Smooth muscle cell (in vitro differentiated cells): ENCODE results near the gene FCN3. TPM values are rescaled to one million over a fixed set of nuclear protein-coding genes. Genes with fewer than 3 reads are reported as not detected.

Experiments used
- DNase-seq: peaks from one replicate; lab custom pipeline; 2025; ENCODE audit not compliant: unreplicated experiment; lab: John Stamatoyannopoulos, UW
- H2AFZ ChIP-seq: fragments of 200-600 bp; sonication (generic); 2 replicates; pipeline ENCODE4 v1.6.0; 2016; ENCODE audit warnings: antibody characterized with exemption, low read depth, mild to moderate bottlenecking
- H3F3A ChIP-seq: fragments of 200-600 bp; sonication (generic); 2 replicates; pipeline ENCODE4 v1.6.0; 2017; ENCODE audit warnings: antibody characterized with exemption, low read depth
- H3K27ac ChIP-seq: fragments of 200-600 bp; sonication (generic); 2 replicates; pipeline ENCODE4 v1.5.1; 2016; ENCODE audit warnings: low read depth, mild to moderate bottlenecking
- H3K27me3 ChIP-seq: fragments of 200-600 bp; sonication (generic); 2 replicates; pipeline ENCODE4 v1.6.1; 2016; ENCODE audit warnings: low read depth, mild to moderate bottlenecking
- H3K36me3 ChIP-seq: fragments of 200-600 bp; sonication (generic); 2 replicates; pipeline ENCODE4 v1.5.1; 2016; ENCODE audit warnings: low read depth
- H3K4me1 ChIP-seq: fragments of 200-600 bp; sonication (generic); 2 replicates; pipeline ENCODE4 v1.5.1; 2016; ENCODE audit warnings: low read depth
- H3K4me2 ChIP-seq: fragments of 200-600 bp; sonication (generic); 2 replicates; pipeline ENCODE4 v1.6.0; 2016; ENCODE audit warnings: mild to moderate bottlenecking
- H3K4me3 ChIP-seq: fragments of 200-600 bp; sonication (generic); 2 replicates; pipeline ENCODE4 v1.5.1; 2016; ENCODE audit warnings: mild to moderate bottlenecking
- H3K79me2 ChIP-seq: fragments of 200-600 bp; sonication (generic); 2 replicates; pipeline ENCODE4 v1.6.0; 2016; ENCODE audit warnings: low read depth, mild to moderate bottlenecking
- H3K9ac ChIP-seq: fragments of 200-600 bp; sonication (generic); 2 replicates; pipeline ENCODE4 v1.6.0; 2016; ENCODE audit warnings: low read depth
- H3K9me3 ChIP-seq: fragments of 200-600 bp; sonication (generic); replicated peaks from 2 replicates; pipeline ENCODE4 v1.5.1; 2016; ENCODE audit warnings: low read depth
- H4K20me1 ChIP-seq: fragments of 200-600 bp; sonication (generic); 2 replicates; pipeline ENCODE4 v1.6.0; 2016; ENCODE audit warnings: low read depth
- CTCF ChIP-seq: fragments of 200-600 bp; sonication (generic); IDR thresholded peaks from 2 replicates; pipeline ENCODE4 v1.5.1; 2017; ENCODE audit warnings: borderline replicate concordance, mild to moderate bottlenecking, antibody characterized with exemption; ENCODE audit not compliant: insufficient read depth, poor library complexity, severe bottlenecking
- WGBS: methylation state at CpG from one replicate; pipeline ENCODE4 v1.1.7; 2016; ENCODE audit warnings: low lambda C conversion rate; 5-methylcytosine and 5-hydroxymethylcytosine counted together
- polyA plus RNA-seq: library from polyadenylated mRNA; unstranded; fragments of >200 nt; fragmentation: Nextera tagmentation; extraction: Ambion mirVana; gene quantifications from 2 replicates; pipeline ENCODE4 v1.2.1, GENCODE V29; 2016
- total RNA-seq: library from RNA; depleted of rRNA; stranded (reverse); fragments of >200 nt; gene quantifications from 2 replicates; pipeline ENCODE4 v1.2.3, GENCODE V29; 2014

Gene FCN3
- total and polyA plus RNA-seq, 2 experiments from 2014 or later = not detected

- H3K27ac ChIP-seq = no peak overlapping the region
- no peaks in the 10 kb centered on the region for H3K79me2 ChIP-seq
- peaks cover 4% of the 10 kb centered on the region for H3K4me1 ChIP-seq
- no peaks in the 10 kb centered on the region for H3K9me3 ChIP-seq
- WGBS = 97% methylated on average over 9 of the region's 9 CpGs
- no peaks in the 10 kb centered on the region for H3K27me3 ChIP-seq
- DNase-seq = no peak
- no peak overlapping the region for H2AFZ ChIP-seq
- H3K4me2 ChIP-seq = no peak overlapping the region
- H3K9ac ChIP-seq = no peak overlapping the region
- TF ChIP-seq CTCF = no peak
- no peak overlapping the region for H3K4me3 ChIP-seq
- H3K36me3 ChIP-seq = no peaks in the 10 kb centered on the region
- no peaks in the 10 kb centered on the region for H4K20me1 ChIP-seq
- peaks cover 5% of the 10 kb centered on the region for H3F3A ChIP-seq
Measured at GRCh38 chr1:27394282-27394658, 19.6 kb upstream of the FCN3 start.

- DNase-seq = no peak
- no peaks in the 10 kb centered on the region for H3K27me3 ChIP-seq
- H3K9ac ChIP-seq = no peak overlapping the region
- no peak overlapping the region for H3K4me2 ChIP-seq
- H2AFZ ChIP-seq = no peak overlapping the region
- WGBS = 97% methylated on average over 18 of the region's 18 CpGs
- no peak overlapping the region for H3K27ac ChIP-seq
- H3K36me3 ChIP-seq = no peaks in the 10 kb centered on the region
- H3F3A ChIP-seq = peaks cover 5% of the 10 kb centered on the region
- no peaks in the 10 kb centered on the region for H4K20me1 ChIP-seq
- peaks cover 4% of the 10 kb centered on the region for H3K4me1 ChIP-seq
- no peaks in the 10 kb centered on the region for H3K79me2 ChIP-seq
- no peaks in the 10 kb centered on the region for H3K9me3 ChIP-seq
- no peak for TF ChIP-seq CTCF
- no peak overlapping the region for H3K4me3 ChIP-seq
Measured at GRCh38 chr1:27393641-27394281, 19.1 kb upstream of the FCN3 start.

GRCh38 chr1:27392778-27393635 lies 18.4 kb upstream of the FCN3 start:
- 20% methylated on average over 30 of the region's 30 CpGs for WGBS

More at GRCh38 chr1:27392778-27393635, 18.4 kb upstream of the FCN3 start:
- Histone ChIP-seq H3K9me3 (no peaks in the 10 kb centered on the region), H3K4me3 (peak overlapping the region; percentile 76), H3K4me2 (peak overlapping the region; percentile 97), H3K4me1 (peaks cover 4% of the 10 kb centered on the region), H3F3A (peaks cover 5% of the 10 kb centered on the region), H3K36me3 (no peaks in the 10 kb centered on the region), H3K79me2 (no peaks in the 10 kb centered on the region), H3K27me3 (no peaks in the 10 kb centered on the region), H3K9ac (peak overlapping the region; percentile 94), H4K20me1 (no peaks in the 10 kb centered on the region), H3K27ac (no peak overlapping the region), H2AFZ (peak overlapping the region; percentile 47)
- no peak for DNase-seq
- TF ChIP-seq CTCF = peak; percentile 33
